Esophagus squamous epithelium (tissue), 4 donors: ENCODE data around the gene TNP2.

Experiments
- POLR2A ChIP-seq, 4 donors: fragments of 450-650 bp; IDR thresholded peaks; one replicate each; pipeline ENCODE4 v1.6.1; 2017; ENCODE audit warnings: antibody characterized with exemption in 4 of 4, mild to moderate bottlenecking in 4 of 4, moderate library complexity in 3 of 4
- TF ChIP-seq, protein P1 (sequence below), 6 experiments: fragments of 450-650 bp in 4 of 6; fragments of 200-600 bp in 2 of 6; sonication (generic) in 2 of 6; IDR thresholded peaks; one replicate each; pipeline ENCODE4 v1.5.1; 2016 to 2019; ENCODE audit warnings: antibody characterized with exemption in 6 of 6, mild to moderate bottlenecking in 4 of 6, moderate library complexity in 4 of 6

DNA sequence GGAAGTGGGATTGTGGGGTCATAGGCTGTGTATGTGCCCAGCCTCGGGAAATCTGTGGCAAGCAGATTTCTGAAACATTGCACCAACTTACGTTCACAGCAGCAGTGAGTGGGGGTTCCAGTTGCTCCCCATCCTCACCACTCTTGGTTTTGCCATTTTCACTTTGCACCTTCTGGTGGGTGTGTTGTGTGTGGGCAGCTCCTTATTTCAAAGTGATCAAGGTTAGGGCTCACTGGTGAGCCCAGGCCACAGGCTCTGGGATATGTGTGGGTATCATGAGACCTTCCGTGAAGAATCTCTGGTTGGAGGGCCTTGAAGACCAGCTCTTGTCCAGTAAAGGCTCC is 41.5 kb upstream of the TNP2 start:
- TF ChIP-seq, protein P1, sequence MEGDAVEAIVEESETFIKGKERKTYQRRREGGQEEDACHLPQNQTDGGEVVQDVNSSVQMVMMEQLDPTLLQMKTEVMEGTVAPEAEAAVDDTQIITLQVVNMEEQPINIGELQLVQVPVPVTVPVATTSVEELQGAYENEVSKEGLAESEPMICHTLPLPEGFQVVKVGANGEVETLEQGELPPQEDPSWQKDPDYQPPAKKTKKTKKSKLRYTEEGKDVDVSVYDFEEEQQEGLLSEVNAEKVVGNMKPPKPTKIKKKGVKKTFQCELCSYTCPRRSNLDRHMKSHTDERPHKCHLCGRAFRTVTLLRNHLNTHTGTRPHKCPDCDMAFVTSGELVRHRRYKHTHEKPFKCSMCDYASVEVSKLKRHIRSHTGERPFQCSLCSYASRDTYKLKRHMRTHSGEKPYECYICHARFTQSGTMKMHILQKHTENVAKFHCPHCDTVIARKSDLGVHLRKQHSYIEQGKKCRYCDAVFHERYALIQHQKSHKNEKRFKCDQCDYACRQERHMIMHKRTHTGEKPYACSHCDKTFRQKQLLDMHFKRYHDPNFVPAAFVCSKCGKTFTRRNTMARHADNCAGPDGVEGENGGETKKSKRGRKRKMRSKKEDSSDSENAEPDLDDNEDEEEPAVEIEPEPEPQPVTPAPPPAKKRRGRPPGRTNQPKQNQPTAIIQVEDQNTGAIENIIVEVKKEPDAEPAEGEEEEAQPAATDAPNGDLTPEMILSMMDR (IDR thresholded peaks at IDR 0.05), result no peak
- TF ChIP-seq POLR2A (IDR thresholded peaks at IDR 0.05), result no peak
